ENCODE measurements around the gene GAS7. TPM values are rescaled to one million over a fixed set of nuclear protein-coding genes. Genes with fewer than 3 reads are reported as not detected.
"Not testable (repeated sequence)": the region's sequence is repeated elsewhere in the genome, so short reads cannot be mapped to it uniquely, and the experiment has no call there.

Gene GAS7
- total RNA-seq, 4 donors from 2014 or later = 242 to 309 (median 264) TPM

- WGBS, 2 donors = 63 to 76% methylated on average over 8 of the region's 8 CpGs
- H3K9me3 ChIP-seq = no peaks in the 10 kb centered on the region
- H3K4me3 ChIP-seq = no peak overlapping the region
- TF ChIP-seq EP300 (IDR thresholded peaks at IDR 0.05) (peak in 1 of 2 donors; percentile 16), POLR2A (IDR thresholded peaks at IDR 0.05) (no peak)
- H3K27ac ChIP-seq = peak overlapping the region in 2 of 4 donors; percentile 36 to 50
- peaks cover 0 to 15% (median 0%) of the 10 kb centered on the region in 4 donors for H3K4me1 ChIP-seq
- no peaks in the 10 kb centered on the region for H3K27me3 ChIP-seq
- no peak for DNase-seq (ENCODE audit: low spot score in 2 of 2)
- H3K36me3 ChIP-seq = no peaks in the 10 kb centered on the region
These were observed 99.3 kb downstream of the GAS7 start for GRCh38 chr17:10099051-10099571.

- H3K4me3 ChIP-seq = no peak overlapping the region
- 89 to 91% methylated on average over 8 of the region's 8 CpGs for WGBS, 2 donors
- H3K36me3 ChIP-seq = no peaks in the 10 kb centered on the region
- TF ChIP-seq EP300 (IDR thresholded peaks at IDR 0.05) (no peak), CTCF (IDR thresholded peaks at IDR 0.05) (no peak), POLR2A (IDR thresholded peaks at IDR 0.05) (no peak)
- no peaks in the 10 kb centered on the region for H3K27me3 ChIP-seq
- H3K9me3 ChIP-seq = peaks cover 0 to 12% (median 0%) of the 10 kb centered on the region in 4 donors
- peaks cover 0 to 15% (median 0%) of the 10 kb centered on the region in 4 donors for H3K4me1 ChIP-seq
- DNase-seq (ENCODE audit: low spot score in 2 of 2) = no peak
- H3K27ac ChIP-seq = no peak overlapping the region
These were observed 101.8 kb downstream of the GAS7 start for GRCh38 chr17:10096596-10096995.

DNA sequence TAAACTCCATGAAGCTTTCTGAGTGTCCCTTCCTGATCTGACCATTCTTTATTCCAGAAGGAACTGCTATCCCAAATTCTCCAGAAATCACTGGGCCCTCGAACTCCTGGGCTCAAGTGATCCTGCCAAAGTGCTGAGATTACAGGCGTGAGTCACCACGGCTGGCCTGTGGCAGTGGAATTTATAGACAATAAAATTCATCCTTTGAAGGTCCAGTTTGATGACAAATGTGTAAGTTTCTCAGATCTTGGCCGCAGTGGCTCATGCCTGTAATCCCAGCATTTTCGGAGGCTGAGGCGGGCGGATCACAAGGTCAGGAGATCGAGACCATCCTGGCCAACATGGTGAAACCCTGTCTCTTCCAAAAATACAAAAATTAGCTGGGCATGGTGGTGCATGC, 103.1 kb downstream of the GAS7 start:
- not testable (repeated sequence) for H3K27ac ChIP-seq; H3K36me3 ChIP-seq; DNase-seq (ENCODE audit: low spot score in 2 of 2); H3K4me3 ChIP-seq; H3K27me3 ChIP-seq
- 66 to 72% methylated on average over 8 of the region's 8 CpGs for WGBS, 2 donors
- peaks cover 0 to 20% (median 0%) of the 10 kb centered on the region in 4 donors for H3K4me1 ChIP-seq
- H3K9me3 ChIP-seq = peaks cover 0 to 12% (median 0%) of the 10 kb centered on the region in 4 donors

- Histone ChIP-seq H3K4me1 (peaks cover 0 to 23% (median 0%) of the 10 kb centered on the region in 4 donors), H3K27ac (no peak overlapping the region)
- 71 to 72% methylated on average over 8 of the region's 8 CpGs for WGBS, 2 donors
These were observed 103.6 kb downstream of the GAS7 start for GRCh38 chr17:10094797-10095196.

GRCh38 chr17:10092595-10092994, 105.8 kb downstream of the GAS7 start:
- TF ChIP-seq EP300 (IDR thresholded peaks at IDR 0.05) = no peak
- no peak for TF ChIP-seq CTCF (IDR thresholded peaks at IDR 0.05)
- TF ChIP-seq POLR2A (IDR thresholded peaks at IDR 0.05) = no peak
- DNase-seq (ENCODE audit: low spot score in 2 of 2) = no peak
- 93 to 94% methylated on average over 2 of the region's 2 CpGs for WGBS, 2 donors
- H3K4me1 ChIP-seq = peaks cover 0 to 23% (median 6%) of the 10 kb centered on the region in 4 donors
- H3K9me3 ChIP-seq = peaks cover 0 to 12% (median 0%) of the 10 kb centered on the region in 4 donors
- H3K27me3 ChIP-seq = no peaks in the 10 kb centered on the region
- no peak overlapping the region for H3K4me3 ChIP-seq
- no peaks in the 10 kb centered on the region for H3K36me3 ChIP-seq
- no peak overlapping the region for H3K27ac ChIP-seq

More at GRCh38 chr17:10094797-10095196, 103.6 kb downstream of the GAS7 start:
- Histone ChIP-seq H3K36me3 (no peaks in the 10 kb centered on the region), H3K27me3 (no peaks in the 10 kb centered on the region), H3K4me3 (no peak overlapping the region), H3K9me3 (peaks cover 0 to 12% (median 0%) of the 10 kb centered on the region in 4 donors)
- no peak for DNase-seq (ENCODE audit: low spot score in 2 of 2)
- TF ChIP-seq POLR2A (IDR thresholded peaks at IDR 0.05) = no peak
- no peak for TF ChIP-seq CTCF (IDR thresholded peaks at IDR 0.05)
- TF ChIP-seq EP300 (IDR thresholded peaks at IDR 0.05) = no peak

GRCh38 chr17:10091046-10091445, 107.4 kb downstream of the GAS7 start:
- no peak overlapping the region for H3K27ac ChIP-seq
- no peaks in the 10 kb centered on the region for H3K27me3 ChIP-seq
- DNase-seq (ENCODE audit: low spot score in 2 of 2) = no peak
- no peaks in the 10 kb centered on the region for H3K36me3 ChIP-seq
- H3K4me3 ChIP-seq = no peak overlapping the region
- no peak for TF ChIP-seq EP300 (IDR thresholded peaks at IDR 0.05)
- H3K4me1 ChIP-seq = peaks cover 0 to 38% (median 6%) of the 10 kb centered on the region in 4 donors
- peaks cover 0 to 12% (median 0%) of the 10 kb centered on the region in 4 donors for H3K9me3 ChIP-seq
- WGBS, 2 donors = 63 to 72% methylated on average over 5 of the region's 5 CpGs

All from tibial nerve (tissue), 4 donors.